Tibial artery (tissue), 4 donors: ENCODE measurements around the gene GABRG3.
A peak's percentile ranks its signal among the peaks of the same experiment; 100 is the strongest.

Source experiments
- DNase-seq, 2 donors: peaks; one replicate each; pipeline ENCODE4 v3.0.0-alpha.2; 2019
- H3K27ac ChIP-seq, 2 donors: fragments of 200-600 bp; sonication (generic) in 1 of 2; 1 replicate in 1 of 2; 2 replicates in 1 of 2; pipeline ENCODE4 v1.5.1; 2018 to 2019; ENCODE audit warnings: mild to moderate bottlenecking in 1 of 2
- H3K27me3 ChIP-seq, 2 donors: fragments of 200-600 bp; sonication (generic) in 1 of 2; one replicate each; pipeline versions ENCODE4 v1.5.1 to v1.6.0; 2016 to 2019
- H3K36me3 ChIP-seq, 3 donors: fragments of 200-600 bp; sonication (generic) in 2 of 3; one replicate each; pipeline ENCODE4 v1.5.1; 2016 to 2019; ENCODE audit warnings: mild to moderate bottlenecking in 2 of 3
- H3K4me1 ChIP-seq, 4 donors: fragments of 200-600 bp; sonication (generic) in 2 of 4; 1 replicate in 3 of 4; 2 replicates in 1 of 4; pipeline ENCODE4 v1.5.1; 2016 to 2019
- H3K4me3 ChIP-seq, 2 donors: fragments of 200-600 bp; sonication (generic) in 1 of 2; 1 replicate in 1 of 2; 2 replicates in 1 of 2; pipeline ENCODE4 v1.5.1; 2018 to 2019; ENCODE audit warnings: mild to moderate bottlenecking in 2 of 2
- H3K9me3 ChIP-seq, 3 donors: fragments of 200-600 bp; sonication (generic) in 1 of 3; one replicate each; pipeline ENCODE4 v1.5.1; 2016 to 2019
- intact Hi-C: fragments of 100-400 bp; cut with DNase I; formaldehyde crosslinking; loops from one replicate; pipeline ENCODE4 v1.15.0; 2023; ENCODE audit warnings: low total_unique reads
- TF ChIP-seq, protein P1 (sequence below), 2 experiments: fragments of 200-600 bp in 1 of 2; fragments of 450-650 bp in 1 of 2; IDR thresholded peaks; one replicate each; pipeline ENCODE4 v1.5.1; 2017 to 2019; ENCODE audit warnings: antibody characterized with exemption in 2 of 2, mild to moderate bottlenecking in 1 of 2, moderate library complexity in 1 of 2

The GABRG3 gene

GRCh38 chr15:27342991-27343390, 372.0 kb downstream of the GABRG3 start:
- H3K9me3 ChIP-seq = no peaks in the 10 kb centered on the region
- H3K27ac ChIP-seq = no peak overlapping the region
- intact Hi-C loops = no loop called here
- no peaks in the 10 kb centered on the region for H3K27me3 ChIP-seq
- TF ChIP-seq, protein P1, sequence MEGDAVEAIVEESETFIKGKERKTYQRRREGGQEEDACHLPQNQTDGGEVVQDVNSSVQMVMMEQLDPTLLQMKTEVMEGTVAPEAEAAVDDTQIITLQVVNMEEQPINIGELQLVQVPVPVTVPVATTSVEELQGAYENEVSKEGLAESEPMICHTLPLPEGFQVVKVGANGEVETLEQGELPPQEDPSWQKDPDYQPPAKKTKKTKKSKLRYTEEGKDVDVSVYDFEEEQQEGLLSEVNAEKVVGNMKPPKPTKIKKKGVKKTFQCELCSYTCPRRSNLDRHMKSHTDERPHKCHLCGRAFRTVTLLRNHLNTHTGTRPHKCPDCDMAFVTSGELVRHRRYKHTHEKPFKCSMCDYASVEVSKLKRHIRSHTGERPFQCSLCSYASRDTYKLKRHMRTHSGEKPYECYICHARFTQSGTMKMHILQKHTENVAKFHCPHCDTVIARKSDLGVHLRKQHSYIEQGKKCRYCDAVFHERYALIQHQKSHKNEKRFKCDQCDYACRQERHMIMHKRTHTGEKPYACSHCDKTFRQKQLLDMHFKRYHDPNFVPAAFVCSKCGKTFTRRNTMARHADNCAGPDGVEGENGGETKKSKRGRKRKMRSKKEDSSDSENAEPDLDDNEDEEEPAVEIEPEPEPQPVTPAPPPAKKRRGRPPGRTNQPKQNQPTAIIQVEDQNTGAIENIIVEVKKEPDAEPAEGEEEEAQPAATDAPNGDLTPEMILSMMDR (IDR thresholded peaks at IDR 0.05) = no peak
- H3K4me1 ChIP-seq = no peaks in the 10 kb centered on the region
- H3K36me3 ChIP-seq = no peaks in the 10 kb centered on the region
- H3K4me3 ChIP-seq = no peak overlapping the region
- DNase-seq = no peak

DNA sequence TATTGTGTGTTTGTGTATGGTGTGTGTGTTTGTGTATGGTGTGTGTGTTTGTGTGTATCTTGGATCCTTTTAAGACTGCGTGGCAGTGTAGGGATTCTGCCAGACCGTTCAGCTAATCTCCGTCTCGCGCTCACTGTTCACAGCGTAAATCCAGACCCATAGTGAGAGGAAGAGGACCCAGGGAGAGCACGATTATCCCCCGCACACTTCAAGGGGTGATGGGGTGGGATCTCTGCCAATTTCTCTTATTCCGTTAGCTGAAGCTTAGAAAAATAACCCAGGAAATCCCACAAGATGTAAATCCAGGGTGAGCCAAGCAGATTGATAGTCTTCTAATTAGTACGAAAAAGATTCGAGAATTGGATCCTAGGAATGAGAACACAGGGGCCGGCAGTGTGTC, 381.2 kb downstream of the GABRG3 start:
- TF ChIP-seq, protein P1 (IDR thresholded peaks at IDR 0.05) = no peak
- no peak for DNase-seq
- intact Hi-C loops = no loop called here
- Histone ChIP-seq H3K9me3 (no peaks in the 10 kb centered on the region), H3K4me1 (no peaks in the 10 kb centered on the region), H3K36me3 (no peaks in the 10 kb centered on the region), H3K27ac (no peak overlapping the region), H3K27me3 (no peaks in the 10 kb centered on the region), H3K4me3 (no peak overlapping the region)

DNA sequence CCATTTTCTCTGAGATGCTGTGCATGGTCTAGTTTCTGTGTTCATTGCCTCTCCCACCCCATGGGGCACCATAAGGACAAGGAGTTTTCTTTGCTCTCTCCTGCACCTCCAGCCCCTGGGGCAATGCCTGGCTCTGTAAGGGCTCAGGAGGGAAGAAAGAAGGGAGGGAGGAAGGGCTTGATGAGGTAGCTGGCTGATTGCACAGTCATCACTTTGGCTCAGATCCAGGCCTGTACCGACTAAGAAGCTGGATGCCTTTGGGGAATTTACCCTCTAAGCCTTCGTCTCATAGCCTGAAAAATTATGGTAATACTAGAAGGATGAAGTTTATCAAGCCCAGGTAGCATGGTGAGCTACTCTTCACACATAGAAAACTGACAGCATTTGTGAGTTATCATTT, 382.9 kb downstream of the GABRG3 start:
- Histone ChIP-seq H3K9me3 (no peaks in the 10 kb centered on the region), H3K36me3 (no peaks in the 10 kb centered on the region), H3K4me3 (no peak overlapping the region), H3K27ac (no peak overlapping the region), H3K4me1 (no peaks in the 10 kb centered on the region), H3K27me3 (peaks cover 0 to 5% of the 10 kb centered on the region in 2 donors)
- no peak for DNase-seq
- TF ChIP-seq, protein P1 (IDR thresholded peaks at IDR 0.05) = no peak
- intact Hi-C loops = no loop called here

- Histone ChIP-seq H3K27me3 (peaks cover 0 to 7% of the 10 kb centered on the region in 2 donors), H3K4me3 (no peak overlapping the region), H3K27ac (no peak overlapping the region), H3K4me1 (no peaks in the 10 kb centered on the region), H3K36me3 (no peaks in the 10 kb centered on the region), H3K9me3 (no peaks in the 10 kb centered on the region)
- TF ChIP-seq, protein P1 (IDR thresholded peaks at IDR 0.05) = peak; percentile 26 to 42
- no peak for DNase-seq
- intact Hi-C loops = loop anchor here (5.0 kb wide), 1 partner anchor 467 kb away; no protein-coding TSS in a partner anchor
These were observed 387.9 kb downstream of the GABRG3 start for GRCh38 chr15:27358751-27359434.

DNA sequence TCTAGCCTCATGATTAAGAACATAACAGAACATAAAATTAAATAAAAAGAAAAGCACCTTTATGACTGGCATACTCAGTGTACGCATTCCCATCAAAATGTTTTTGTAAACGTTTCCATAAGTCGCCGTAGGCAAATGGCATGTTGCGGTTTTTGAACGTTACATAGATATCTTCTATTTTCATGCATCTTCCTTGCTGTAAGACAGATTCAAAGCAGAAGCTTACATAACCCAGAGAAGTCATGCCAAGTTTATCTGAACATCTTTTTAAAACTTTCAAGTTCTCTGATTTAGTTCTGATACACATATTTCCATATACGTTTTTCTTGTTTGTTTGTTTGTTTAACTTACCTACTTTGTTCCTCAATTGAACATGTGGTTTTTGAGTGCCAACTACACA, 388.6 kb downstream of the GABRG3 start:
- H3K36me3 ChIP-seq = no peaks in the 10 kb centered on the region
- no peaks in the 10 kb centered on the region for H3K4me1 ChIP-seq
- H3K9me3 ChIP-seq = no peaks in the 10 kb centered on the region
- H3K27me3 ChIP-seq = peaks cover 0 to 7% of the 10 kb centered on the region in 2 donors
- H3K4me3 ChIP-seq = no peak overlapping the region
- no peak overlapping the region for H3K27ac ChIP-seq
- no peak for DNase-seq
- intact Hi-C loops = loop anchor here (5.0 kb wide), 1 partner anchor 467 kb away; no protein-coding TSS in a partner anchor
- TF ChIP-seq, protein P1 (IDR thresholded peaks at IDR 0.05) = no peak
